GM15510 (cell line): ENCODE measurements around the gene FLT4.

Source experiments
- POLR2A ChIP-seq: IDR thresholded peaks from 3 replicates; pipeline ENCODE4 v1.6.1; 2011; ENCODE audit warnings: borderline replicate concordance; ENCODE audit not compliant: insufficient read length; ENCODE audit errors: extremely low read depth

The FLT4 gene

GRCh38 chr5:180649297-180650039 is at the start of gene FLT4:
FLT4 (minus strand) TSS chr5:180649600; CDS start chr5:180649545, 55 bp downstream.
- no peak for TF ChIP-seq POLR2A

GRCh38 chr5:180699042-180699441 is 49.6 kb upstream of the FLT4 start:
- TF ChIP-seq POLR2A: no peak

DNA sequence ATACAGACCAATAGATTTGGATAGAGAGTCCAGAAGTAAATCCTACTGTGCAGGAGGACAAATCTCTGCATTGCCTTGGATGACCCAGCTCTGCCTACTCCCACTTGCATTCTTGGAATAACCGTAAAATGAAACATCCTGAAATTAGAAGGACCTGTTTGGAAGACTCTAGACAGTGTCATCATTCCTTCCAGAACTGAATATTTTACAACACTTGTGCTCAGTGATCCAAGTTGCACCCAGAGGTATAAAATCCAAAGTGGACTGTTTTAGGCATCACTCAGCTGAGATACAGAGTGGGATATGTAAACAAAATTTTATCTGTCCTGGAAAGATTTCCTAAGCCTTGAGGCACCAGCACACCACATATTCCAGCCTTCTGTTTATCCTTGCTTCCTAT is 46.7 kb upstream of the FLT4 start:
- no peak for TF ChIP-seq POLR2A

DNA sequence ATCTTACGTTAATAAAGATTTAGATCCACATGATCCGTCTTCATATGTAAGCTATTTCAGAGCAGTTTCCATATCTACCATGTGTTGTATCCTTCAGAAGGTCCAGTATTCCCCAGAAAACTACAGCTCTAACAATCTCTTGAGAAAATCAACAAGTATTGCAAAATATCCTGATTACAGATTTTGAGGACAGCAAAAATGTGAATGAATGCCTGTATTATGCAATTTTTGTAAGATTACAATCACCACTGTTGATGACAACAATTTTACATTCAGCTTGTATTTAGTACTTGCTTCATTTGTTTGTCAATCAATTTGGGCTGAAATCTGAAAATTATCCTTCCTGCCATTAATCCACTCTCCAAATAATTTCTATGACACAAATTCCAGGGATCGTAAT is 43.0 kb upstream of the FLT4 start:
- no peak for TF ChIP-seq POLR2A

GRCh38 chr5:180691046-180691445 is 41.6 kb upstream of the FLT4 start:
- TF ChIP-seq POLR2A: no peak

DNA sequence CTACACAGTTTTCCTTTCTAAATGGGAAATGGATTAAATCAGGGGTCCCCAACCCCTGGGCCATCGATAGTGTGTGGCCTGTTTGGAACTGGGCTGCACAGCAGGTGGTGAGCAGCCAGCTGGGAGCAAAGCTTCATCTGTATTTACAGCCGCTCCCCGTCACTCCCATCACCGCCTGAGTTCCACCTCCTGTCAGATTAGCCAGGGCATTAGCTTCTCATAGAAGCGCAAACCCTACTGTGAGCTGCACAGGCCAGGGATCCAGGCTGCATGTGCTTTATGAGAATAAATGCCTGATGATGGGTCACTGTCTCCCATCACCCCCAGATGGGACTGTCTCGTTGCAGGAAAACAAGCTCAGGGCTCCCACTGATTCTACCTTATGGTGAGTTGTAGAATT is 41.2 kb upstream of the FLT4 start:
- no peak for TF ChIP-seq POLR2A

GRCh38 chr5:180689775-180690174 is 40.4 kb upstream of the FLT4 start:
- no peak for TF ChIP-seq POLR2A

- no peak for TF ChIP-seq POLR2A
Measured at GRCh38 chr5:180689071-180689694, 39.8 kb upstream of the FLT4 start.

GRCh38 chr5:180688330-180689070 is 39.1 kb upstream of the FLT4 start:
- TF ChIP-seq POLR2A: no peak

DNA sequence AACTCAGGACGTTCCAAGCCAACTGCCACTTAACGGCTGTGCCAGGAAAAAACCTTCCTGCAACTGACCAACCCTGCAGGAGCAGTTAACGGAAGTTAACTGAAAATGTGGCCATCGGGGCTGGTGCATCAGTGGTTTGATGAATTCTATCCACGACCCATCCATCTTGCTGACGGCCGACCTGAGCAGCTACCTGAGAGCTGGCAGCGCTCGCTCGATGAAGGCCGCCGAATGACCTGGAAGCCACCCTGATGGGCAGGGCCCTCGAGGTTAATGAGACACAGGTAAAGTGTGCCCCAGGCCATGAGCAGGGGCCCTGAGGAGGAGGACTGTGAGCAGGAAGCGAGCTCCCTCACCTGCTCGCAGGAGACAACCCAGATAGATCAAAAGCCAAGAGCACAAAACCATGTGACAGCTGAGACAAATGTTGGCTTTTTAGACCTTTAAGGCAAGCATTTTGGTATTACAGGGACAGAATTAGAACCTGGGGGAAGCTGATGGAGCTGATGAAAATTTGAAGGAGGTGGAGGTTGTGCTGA is 35.3 kb upstream of the FLT4 start:
- no peak for TF ChIP-seq POLR2A

DNA sequence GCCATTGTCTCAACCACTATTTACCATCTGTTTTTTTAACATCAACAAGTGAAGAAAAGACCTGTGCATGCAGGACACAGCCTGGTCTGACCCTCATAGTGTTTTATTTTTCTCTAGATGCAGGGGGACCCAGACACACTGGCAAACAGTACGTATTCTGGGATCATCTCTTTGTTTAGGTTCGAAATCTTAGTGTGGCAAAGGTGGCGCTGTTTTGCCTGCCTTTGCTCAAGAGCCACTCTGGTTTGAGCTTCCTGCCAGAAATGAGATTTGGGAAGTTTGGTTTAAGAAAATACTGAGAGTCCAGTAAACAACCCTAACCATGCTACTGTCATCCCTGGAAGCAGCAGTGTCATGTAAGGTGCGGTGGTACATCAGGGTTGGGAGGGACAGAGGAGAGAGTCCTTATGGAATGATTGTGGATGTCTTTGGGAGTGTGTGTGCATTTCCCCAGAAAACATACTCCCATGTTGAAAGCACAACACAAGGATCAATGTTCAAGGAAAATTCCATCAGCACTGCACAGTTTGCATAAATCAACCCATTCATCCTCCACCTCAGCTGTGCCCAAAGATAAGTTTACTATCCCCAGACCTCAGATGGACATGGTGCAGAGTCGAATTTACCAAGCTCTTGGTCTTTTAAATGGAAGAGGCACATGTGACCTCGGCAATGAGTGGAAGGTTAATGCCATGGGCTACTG is 34.0 kb upstream of the FLT4 start:
- TF ChIP-seq POLR2A: no peak

DNA sequence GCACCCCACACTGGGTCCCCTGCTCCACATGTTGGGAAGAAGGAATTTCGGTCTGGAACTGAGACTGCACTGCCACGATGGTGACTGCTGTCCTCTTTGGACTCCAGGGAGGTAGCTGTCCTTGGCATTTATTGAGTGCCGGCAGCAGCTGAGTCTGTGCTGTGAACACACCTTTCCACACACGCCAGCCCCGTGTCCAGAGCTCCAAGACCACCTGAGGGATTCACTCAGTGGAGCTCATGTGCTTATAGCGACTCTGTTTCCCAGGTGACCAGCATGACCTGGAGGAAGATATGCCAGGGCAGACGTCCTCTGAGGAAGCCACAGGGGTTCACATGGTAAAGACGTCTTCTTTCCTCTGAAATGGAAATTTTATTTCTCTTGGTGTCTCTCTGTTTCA is 33.2 kb upstream of the FLT4 start:
- TF ChIP-seq POLR2A: no peak

- TF ChIP-seq POLR2A: no peak
Measured at GRCh38 chr5:180675036-180675635, 25.7 kb upstream of the FLT4 start.

GRCh38 chr5:180673371-180674089 is 24.1 kb upstream of the FLT4 start:
- no peak for TF ChIP-seq POLR2A
